Neural cell (in vitro differentiated cells): ENCODE results near the gene LRRC15.

Experiments
- POLR2AphosphoS5 ChIP-seq: IDR thresholded peaks from 2 replicates; pipeline ENCODE4 v1.6.1; 2012
- RAD21 ChIP-seq: fragments of 450-650 bp; conservative IDR thresholded peaks from 2 replicates; pipeline ENCODE4 v1.6.1; 2014; ENCODE audit warnings: antibody characterized with exemption, mild to moderate bottlenecking, moderate library complexity
- TAF1 ChIP-seq: IDR thresholded peaks from 2 replicates; pipeline ENCODE4 v1.6.1; 2012; ENCODE audit warnings: low read depth

DNA sequence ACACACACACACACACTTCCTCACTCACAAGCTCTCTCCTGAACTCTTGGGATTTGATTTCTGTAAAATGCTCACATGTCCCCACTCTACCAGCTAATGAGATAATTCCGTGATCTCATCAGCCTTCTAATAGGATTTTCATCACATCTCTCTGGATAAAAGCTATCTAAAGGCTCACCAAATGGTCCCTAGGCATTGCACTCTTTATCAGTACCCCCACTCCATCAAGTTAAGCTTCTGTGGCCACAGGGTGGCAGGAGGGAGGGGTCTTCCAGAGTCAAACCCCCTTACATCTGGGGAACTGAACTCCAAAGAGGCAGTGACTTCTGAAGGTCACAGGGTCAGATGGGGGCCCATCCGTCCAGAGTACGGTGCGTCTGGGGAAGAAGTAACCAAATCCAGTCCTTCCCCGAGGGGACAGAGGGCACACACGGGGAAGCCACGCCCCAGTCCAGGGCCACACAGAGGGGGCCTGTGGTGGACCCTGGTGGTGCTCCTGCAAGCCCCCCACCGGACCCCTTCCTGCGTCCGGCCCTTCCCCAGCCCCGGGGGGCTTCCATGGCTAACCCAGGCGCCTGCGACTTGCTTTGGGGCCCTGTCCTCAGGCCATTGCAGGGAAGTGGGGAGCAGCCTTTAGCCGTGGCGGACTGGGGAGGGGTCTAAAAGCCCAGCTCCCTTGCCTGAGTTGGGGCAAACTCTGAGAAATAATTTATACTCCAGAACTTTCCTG lies 44.0 kb downstream of the LRRC15 start:
- TF ChIP-seq POLR2AphosphoS5 (no peak), TAF1 (no peak), RAD21 (no peak)
